Measurements from ENCODE around the gene SLC29A1.
A peak's percentile ranks its signal among the peaks of the same experiment; 100 is the strongest.

Gene SLC29A1

GRCh38 chr6:44238687-44239350, 15.4 kb downstream of the SLC29A1 start:
- DNase-seq: no peak

DNA sequence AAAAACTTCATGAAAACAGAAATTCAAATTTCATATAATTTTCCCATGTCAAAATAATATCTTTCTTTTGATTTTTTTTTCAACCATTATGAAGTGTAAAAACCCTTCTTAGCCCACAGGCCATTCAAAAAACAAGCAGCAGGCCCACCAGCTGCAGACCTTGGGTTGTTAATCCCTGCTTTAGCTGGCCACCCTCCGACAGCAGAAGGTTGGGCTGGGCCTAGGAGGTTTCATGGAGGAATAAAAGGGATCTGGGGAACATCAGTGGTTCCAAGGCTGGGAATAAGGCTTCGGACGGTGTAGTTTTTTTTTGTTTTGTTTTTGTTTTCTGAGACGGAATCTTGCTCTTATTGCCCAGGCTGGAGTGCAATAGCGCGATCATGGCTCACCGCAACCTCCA, 19.9 kb downstream of the SLC29A1 start:
- DNase-seq: no peak

DNA sequence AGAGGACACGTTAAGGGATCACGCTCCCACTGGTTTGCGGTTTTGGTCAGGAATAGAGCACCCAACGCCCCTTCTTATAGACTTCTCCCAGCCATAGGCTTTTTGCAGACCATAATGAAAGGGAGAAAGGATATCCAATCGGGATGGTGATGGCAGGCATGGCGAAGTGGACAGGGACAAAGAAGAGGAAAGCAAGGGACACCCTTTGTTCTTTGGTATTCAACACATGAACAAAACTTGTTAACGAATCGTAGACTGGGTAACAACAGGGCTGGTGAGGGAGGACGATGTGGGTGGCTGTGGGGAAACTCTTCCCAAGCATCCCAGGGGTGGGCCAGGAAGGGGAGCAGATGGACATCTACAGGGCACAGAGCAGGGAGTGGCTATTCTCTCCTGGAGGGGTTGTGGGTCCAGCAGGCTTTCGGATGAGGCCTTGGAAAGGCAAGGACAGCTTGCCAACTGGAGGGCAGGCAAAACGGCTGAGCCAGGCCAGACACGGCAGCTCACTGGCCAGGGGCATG, 22.1 kb downstream of the SLC29A1 start:
- no peak for DNase-seq

DNA sequence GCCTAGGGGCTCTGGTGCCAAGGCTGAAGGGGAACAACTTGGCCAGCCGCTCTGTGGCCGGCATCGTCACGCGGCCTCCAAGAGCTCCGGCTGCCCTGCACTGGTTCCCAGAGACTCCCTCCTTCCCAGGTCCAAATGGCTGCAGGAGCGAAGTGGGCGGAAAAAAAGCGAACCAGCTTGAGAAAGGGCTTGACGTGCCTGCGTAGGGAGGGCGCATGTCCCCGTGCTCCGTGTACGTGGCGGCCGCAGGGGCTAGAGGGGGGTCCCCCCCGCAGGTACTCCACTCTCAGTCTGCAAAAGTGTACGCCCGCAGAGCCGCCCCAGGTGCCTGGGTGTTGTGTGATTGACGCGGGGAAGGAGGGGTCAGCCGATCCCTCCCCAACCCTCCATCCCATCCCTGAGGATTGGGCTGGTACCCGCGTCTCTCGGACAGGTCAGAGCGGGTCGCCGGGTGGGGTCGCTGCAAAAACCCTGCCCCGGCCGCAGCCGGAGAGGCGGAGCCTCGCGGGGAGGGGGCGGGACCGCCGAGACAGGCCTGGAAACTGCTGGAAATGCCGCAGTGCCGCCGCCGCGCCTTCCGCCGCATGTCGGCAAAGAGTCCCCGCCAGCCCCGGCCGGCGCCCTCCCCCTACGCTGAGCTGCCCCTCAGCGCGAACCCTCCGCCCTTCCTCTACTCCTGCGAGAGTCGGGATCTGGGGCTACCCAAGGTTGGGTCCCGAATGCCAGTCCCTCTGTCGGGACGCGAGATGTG, 22.7 kb downstream of the SLC29A1 start:
- peak; percentile 65 for DNase-seq

DNA sequence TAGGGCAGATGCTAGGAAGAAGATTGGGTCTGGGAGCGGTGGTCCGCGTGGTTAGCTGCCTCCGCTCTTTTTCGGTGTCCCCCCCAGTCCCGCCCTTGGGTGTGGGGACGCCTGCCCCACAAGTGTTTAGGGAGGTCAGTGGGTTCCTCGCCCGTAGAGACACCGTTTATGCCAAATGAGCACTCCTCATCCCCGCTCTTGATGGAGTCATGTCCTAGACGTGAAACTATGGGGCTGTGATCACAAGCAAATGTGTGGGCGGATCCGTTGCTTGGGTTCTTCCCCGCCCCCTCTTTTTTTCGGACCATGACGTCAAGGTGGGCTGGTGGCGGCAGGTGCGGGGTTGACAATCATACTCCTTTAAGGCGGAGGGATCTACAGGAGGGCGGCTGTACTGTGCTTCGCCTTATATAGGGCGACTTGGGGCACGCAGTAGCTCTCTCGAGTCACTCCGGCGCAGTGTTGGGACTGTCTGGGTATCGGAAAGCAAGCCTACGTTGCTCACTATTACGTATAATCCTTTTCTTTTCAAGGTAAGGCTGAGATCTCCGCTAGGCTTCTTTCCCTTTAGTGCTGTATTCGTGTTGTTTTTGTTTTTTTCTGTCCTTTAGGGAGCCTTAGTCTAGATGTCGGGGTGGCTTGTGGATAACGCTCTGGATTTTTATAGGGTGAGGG, 23.4 kb downstream of the SLC29A1 start, which contains the start of gene HSP90AB1:
Gene HSP90AB1, plus strand, starts transcription at position 439 of the 675 bp plus-strand sequence. CDS start 1,529 bp downstream, outside the sequence.
- DNase-seq: peak; percentile 97

DNA sequence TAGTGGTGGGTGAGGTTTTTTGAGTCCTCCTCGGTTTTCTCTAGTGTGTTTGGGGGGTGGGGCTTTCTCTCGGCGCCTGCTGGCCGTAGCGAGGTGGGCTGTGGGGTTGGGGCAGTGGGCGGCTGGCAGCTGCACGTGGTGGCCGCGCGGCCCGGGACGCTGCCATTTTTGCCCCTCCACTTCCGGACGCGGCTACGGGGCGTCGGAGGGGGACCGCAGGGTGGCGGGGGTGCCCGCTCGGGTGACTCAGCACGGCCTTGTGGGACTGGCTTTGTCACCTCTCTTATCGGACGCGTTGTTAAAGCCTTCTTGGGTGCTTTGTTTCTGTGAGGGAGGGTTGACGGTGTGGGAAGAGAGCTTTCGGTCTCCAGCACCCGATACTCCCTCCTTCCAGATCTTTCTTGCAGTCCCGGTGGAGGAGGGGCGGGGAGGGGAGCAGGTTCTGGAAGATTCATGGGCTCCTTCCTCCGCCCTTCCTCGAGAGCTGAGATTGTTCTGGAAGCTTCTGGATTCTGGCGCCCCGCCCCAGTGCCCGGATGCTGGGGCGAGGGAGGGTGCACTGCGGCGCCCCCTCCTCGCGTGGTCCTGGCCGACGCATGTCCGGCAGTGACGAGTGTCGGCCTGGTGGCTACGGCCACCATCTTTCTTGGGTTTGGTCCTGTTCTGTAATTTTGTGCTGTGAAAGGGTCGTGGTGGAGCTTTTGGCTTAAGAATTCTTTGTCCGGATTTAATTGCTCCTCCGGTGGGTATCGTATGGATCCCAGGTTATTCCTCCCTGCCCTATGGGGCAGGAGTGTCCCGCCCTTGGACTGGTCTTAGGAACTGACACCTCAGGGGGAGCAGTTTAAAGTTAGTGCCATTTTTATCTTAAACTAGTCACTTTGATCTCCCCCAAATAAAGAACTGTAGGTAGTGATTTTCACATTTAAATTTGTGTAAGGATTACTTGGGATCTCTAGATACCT, 24.2 kb downstream of the SLC29A1 start:
- peak; percentile 39 for DNase-seq

DNA sequence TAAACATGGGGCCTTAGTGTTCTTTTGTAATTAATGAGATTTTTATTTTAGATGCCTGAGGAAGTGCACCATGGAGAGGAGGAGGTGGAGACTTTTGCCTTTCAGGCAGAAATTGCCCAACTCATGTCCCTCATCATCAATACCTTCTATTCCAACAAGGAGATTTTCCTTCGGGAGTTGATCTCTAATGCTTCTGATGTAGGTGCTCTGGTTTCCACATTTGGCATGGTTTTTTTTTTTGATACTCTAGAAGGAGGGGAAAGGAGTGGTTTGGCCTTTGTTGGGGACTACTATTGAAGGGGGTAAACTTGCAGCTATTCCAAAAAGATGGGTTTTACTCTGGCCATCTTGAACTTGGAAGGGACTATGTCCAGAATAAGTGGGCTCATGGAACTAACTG, 25.2 kb downstream of the SLC29A1 start:
- no peak for DNase-seq

DNA sequence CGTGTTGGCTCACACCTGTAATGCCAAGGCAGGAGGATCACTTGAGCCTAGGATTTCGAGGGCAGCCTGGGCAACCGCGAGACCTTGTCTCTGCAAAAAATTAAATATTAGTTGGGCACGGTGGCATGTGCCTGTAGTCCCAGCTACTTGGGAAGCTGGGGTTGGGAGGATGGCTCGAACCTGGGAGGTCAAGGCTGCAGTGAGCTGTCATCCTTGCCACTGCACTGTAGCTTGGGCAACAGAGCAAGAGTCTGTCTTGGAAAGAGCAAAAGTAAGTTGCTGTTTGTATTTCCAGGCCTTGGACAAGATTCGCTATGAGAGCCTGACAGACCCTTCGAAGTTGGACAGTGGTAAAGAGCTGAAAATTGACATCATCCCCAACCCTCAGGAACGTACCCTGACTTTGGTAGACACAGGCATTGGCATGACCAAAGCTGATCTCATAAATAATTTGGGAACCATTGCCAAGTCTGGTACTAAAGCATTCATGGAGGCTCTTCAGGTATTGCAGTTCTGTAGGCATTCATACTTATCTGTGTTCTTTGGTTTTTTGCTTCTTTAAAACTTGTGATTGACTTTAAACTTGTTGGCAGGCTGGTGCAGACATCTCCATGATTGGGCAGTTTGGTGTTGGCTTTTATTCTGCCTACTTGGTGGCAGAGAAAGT, 25.8 kb downstream of the SLC29A1 start:
- no peak for DNase-seq

- no peak for DNase-seq
Measured at GRCh38 chr6:44250067-44250717, 26.8 kb downstream of the SLC29A1 start.

DNA sequence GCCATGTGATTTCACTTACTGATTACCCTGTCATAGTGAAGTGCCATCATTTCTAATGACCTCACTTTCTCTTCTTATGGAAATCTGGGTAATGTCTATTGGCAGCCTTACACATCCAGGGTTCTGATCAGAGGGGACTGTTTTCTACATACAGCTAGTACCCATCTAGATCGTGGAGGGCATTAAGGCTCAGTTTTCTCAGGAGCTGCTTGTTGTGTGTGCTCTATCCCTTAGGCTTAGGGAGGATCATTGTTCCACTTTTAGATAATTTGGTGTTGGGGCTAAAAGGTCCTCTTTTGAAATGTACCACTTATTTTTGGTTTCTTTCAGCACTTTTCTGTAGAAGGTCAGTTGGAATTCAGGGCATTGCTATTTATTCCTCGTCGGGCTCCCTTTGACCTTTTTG, 27.3 kb downstream of the SLC29A1 start:
- no peak for DNase-seq

DNA sequence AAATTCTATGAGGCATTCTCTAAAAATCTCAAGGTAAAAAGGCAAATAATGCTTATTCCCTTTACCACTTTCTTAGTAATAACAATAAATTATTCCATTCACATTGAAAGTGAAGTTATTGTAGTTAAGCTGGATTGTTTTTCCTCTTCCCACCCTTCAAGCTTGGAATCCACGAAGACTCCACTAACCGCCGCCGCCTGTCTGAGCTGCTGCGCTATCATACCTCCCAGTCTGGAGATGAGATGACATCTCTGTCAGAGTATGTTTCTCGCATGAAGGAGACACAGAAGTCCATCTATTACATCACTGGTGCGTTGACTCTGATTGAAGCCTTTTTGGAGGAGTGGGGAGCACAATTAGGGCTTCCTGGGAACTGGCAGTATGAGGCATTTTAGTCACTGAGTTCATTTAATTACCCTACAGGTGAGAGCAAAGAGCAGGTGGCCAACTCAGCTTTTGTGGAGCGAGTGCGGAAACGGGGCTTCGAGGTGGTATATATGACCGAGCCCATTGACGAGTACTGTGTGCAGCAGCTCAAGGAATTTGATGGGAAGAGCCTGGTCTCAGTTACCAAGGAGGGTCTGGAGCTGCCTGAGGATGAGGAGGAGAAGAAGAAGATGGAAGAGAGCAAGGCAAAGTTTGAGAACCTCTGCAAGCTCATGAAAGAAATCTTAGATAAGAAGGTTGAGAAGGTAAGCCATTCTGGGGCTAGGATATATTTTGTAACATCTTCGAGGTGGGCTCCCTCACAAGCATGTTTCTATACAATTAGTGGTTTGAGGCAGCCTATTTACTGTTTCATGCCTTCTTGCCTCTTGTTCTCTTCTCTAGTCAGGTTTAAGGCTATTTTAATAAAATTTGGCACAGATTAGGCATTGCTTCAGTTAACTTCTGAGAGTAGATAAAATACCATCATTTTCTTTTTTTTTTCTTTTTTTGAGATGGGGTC, 28.5 kb downstream of the SLC29A1 start:
- DNase-seq: no peak

DNA sequence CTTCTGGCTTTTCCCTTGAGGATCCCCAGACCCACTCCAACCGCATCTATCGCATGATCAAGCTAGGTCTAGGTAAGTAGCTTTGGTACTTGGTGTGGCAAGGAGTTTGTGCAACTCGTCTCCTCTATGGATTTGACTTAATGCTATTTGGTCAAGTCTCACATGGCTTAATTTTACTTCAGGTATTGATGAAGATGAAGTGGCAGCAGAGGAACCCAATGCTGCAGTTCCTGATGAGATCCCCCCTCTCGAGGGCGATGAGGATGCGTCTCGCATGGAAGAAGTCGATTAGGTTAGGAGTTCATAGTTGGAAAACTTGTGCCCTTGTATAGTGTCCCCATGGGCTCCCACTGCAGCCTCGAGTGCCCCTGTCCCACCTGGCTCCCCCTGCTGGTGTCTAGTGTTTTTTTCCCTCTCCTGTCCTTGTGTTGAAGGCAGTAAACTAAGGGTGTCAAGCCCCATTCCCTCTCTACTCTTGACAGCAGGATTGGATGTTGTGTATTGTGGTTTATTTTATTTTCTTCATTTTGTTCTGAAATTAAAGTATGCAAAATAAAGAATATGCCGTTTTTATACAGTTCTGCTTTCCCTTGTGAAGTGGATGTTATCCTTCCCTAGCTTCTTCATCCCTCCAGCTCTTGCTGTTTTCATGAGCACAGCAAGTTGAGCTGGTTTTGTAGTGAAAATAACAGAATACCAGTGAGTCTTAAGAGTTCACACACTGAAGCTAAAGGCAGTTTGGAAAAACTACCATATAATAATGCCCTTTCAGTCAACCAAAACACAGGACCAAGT, 30.1 kb downstream of the SLC29A1 start:
- DNase-seq: no peak

DNA sequence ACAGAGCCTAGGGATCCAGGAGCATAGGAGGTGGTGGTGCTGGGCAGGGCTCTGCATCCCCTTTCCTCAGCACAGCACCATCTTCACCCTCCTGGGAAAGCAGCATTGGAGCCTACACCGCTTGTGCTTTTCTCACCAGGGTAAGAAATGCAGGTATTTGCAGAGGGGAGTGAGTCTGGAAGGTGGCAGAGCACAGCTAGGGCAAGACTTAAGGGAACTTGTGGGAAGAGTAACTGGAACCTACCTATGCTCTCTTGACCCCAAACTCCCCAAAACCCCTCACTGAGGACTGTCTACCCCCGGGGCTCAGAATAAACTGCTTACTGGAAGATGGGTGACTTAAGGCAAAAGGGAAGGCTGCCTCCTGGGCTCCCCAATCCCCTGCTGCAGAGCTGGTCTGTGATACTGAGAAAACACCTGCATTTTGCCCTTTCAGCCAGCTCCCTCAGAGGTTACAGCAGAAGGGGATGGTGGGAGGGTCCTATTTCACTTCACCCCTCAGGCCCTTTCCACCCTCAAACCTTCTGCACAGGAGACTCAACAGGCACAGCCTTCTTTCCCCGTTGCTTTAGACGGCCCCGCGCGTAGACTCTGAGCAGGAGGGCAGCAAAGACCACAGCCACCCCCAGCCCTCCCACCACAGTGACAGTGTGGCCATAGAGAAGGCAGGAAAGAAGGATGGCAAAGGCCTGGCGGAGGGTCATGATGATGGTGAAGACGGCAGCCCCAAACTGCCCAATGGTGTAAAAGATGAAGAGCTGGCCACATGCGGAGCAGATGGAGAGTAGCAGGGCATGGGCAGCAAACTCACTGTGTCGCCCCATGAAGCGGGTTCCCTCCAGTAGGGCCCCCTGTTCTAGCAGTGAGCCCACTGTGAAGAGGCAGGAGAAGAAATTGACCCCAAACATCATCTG, 31.1 kb downstream of the SLC29A1 start:
- DNase-seq: no peak

GRCh38 chr6:44255105-44255808, 31.9 kb downstream of the SLC29A1 start:
- no peak for DNase-seq

DNA sequence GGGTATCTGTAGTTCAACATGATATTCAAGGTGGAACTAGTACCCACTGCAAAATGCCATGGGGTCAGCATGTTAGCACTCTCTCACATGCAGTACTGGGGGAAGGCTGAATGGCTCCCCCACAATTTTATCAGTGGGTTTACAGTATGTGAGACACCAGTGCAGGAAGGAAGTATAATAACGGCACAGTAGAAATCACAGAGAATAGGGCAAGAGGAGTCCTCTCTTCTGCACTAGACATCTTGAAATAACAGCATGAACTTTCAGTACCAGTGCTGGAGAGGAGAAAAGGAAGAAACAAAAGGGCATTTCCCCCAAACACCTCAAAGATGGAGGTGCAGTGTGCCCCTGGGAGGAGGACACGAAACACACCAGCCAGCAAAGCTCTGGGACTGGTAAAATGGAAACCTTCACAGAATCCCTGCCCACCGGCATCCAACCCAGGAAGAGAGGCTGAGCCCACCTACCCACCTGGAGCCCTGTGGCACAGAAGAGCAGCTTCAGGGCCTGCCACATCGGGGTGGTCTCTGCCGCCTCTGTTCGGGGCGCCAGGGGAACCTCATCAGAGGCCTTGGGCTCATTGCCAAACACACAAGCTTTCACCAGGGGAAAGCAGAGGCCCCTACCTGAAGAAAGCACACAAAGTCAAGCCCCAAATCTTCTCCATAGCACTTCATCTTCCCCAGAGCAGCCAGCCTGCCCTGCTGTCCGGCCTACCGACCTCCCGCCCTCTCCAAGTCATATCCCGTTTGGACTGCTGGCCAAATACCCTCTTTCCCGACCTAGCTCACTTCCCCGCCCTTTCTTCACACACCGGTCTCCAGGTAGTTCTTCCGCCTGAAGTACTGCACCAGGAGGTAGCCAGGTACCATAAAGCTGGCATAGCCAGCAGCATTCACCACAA, 32.7 kb downstream of the SLC29A1 start:
- no peak for DNase-seq

GRCh38 chr6:44256775-44257024, 33.3 kb downstream of the SLC29A1 start:
- no peak for DNase-seq
